ENCODE data around the gene PXDN. TPM values are rescaled to one million over a fixed set of nuclear protein-coding genes. Genes with fewer than 3 reads are reported as not detected.
"Not testable (repeated sequence)": the region's sequence is repeated elsewhere in the genome, so short reads cannot be mapped to it uniquely, and the experiment has no call there.

PXDN gene
- total and polyA plus RNA-seq, 9 of the 15 experiments (the other 6 are each of a cell fraction or from before 2014, with no cell fraction given) = 0.49 TPM; not detected in 8

GRCh38 chr2:1733298-1733697, 11.0 kb downstream of the PXDN start:
- POLR2A ChIA-PET; H2AFZ ChIP-seq (ENCODE audit: low read depth, low read length); BruUV-seq (replicated peaks); H4K20me1 ChIP-seq (replicated peaks; ENCODE audit: control insufficient read depth, insufficient read depth, low read length); FAIRE-seq; H3K4me3 ChIP-seq; DNase-seq (ENCODE audit: extremely low read depth in 1 of 4, low spot score in 3 of 4); H3K9me1 ChIP-seq (ENCODE audit: control insufficient read depth, insufficient read depth, low read length); H3K9me3 ChIP-seq (replicated peaks; ENCODE audit: control insufficient read depth, insufficient read depth, low read depth, low read length); in situ Hi-C loops (cut with MboI); H3K27ac ChIP-seq (ENCODE audit: extremely low read depth, low read depth, low read length); H3K79me2 ChIP-seq (ENCODE audit: control insufficient read depth, insufficient read depth, low read length); H3K9ac ChIP-seq (ENCODE audit: insufficient read depth in 1 of 2, low read depth in 2 of 2, low read length in 2 of 2); CTCF ChIA-PET (ENCODE audit: low intra/inter-chr PET ratio); ATAC-seq; H3K4me2 ChIP-seq (ENCODE audit: insufficient read depth, low read length); intact Hi-C loops (cut with micrococcal nuclease); H3K4me1 ChIP-seq (replicated peaks in 1 of 2; ENCODE audit: control insufficient read depth in 2 of 2, insufficient read depth in 2 of 2, low read length in 2 of 2); H3K36me3 ChIP-seq (ENCODE audit: control insufficient read depth, insufficient read depth, low read length): not testable (repeated sequence)
- WGBS (ENCODE audit: insufficient coverage, low coverage, missing lambda C conversion rate) = 2% methylated on average over 19 of the region's 19 CpGs
- H3K27me3 ChIP-seq (ENCODE audit: control insufficient read depth in 2 of 2, insufficient read depth in 2 of 2, low read length in 2 of 2) = peaks cover 2 to 20% of the 10 kb centered on the region in 2 experiments; a peak in 3 of 5 replicates

- no peak for FAIRE-seq
- TF ChIP-seq ZNF407 (IDR thresholded peaks at IDR 0.05; ENCODE audit: low read depth) = no peak
- no peak overlapping the region for H3K4me2 ChIP-seq (ENCODE audit: insufficient read depth, low read length)
- no peaks in the 10 kb centered on the region for H3K36me3 ChIP-seq (ENCODE audit: control insufficient read depth, insufficient read depth, low read length)
- no peak overlapping the region for H3K27ac ChIP-seq (ENCODE audit: extremely low read depth, low read depth, low read length)
- H3K9me3 ChIP-seq (replicated peaks; ENCODE audit: control insufficient read depth, insufficient read depth, low read depth, low read length) = no peaks in the 10 kb centered on the region
- ChIA-PET CTCF (ENCODE audit: low intra/inter-chr PET ratio) (interaction anchor here (0.6 kb wide), 1 partner anchor 188 kb away, joined by 3 read pairs; no protein-coding TSS in a partner anchor), POLR2A (interaction anchor here (0.6 to 0.8 kb wide), 2 partner anchors 93 to 108 kb away, joined by 3 to 4 read pairs; no protein-coding TSS in a partner anchor)
- H3K27me3 ChIP-seq (ENCODE audit: control insufficient read depth in 2 of 2, insufficient read depth in 2 of 2, low read length in 2 of 2) = peaks cover 2 to 31% of the 10 kb centered on the region in 2 experiments; a peak in 3 of 5 replicates
- no peak for DNase-seq (ENCODE audit: extremely low read depth in 1 of 4, low spot score in 3 of 4)
- H3K4me1 ChIP-seq (replicated peaks in 1 of 2; ENCODE audit: control insufficient read depth in 2 of 2, insufficient read depth in 2 of 2, low read length in 2 of 2) = no peaks in the 10 kb centered on the region
- H2AFZ ChIP-seq (ENCODE audit: low read depth, low read length) = no peak overlapping the region
- intact Hi-C loops (cut with micrococcal nuclease) = no loop called here
- H3K9me1 ChIP-seq (ENCODE audit: control insufficient read depth, insufficient read depth, low read length) = no peaks in the 10 kb centered on the region
- ATAC-seq = no peak
- in situ Hi-C loops (cut with MboI) = no loop called here
- no peak overlapping the region for H3K4me3 ChIP-seq
- WGBS (ENCODE audit: insufficient coverage, low coverage, missing lambda C conversion rate) = 3% methylated on average over 10 of the region's 10 CpGs
- no TSS peak for BruUV-seq (replicated peaks)
- no peaks in the 10 kb centered on the region for H3K79me2 ChIP-seq (ENCODE audit: control insufficient read depth, insufficient read depth, low read length)
- no peak overlapping the region for H3K9ac ChIP-seq (ENCODE audit: insufficient read depth in 1 of 2, low read depth in 2 of 2, low read length in 2 of 2)
- H4K20me1 ChIP-seq (replicated peaks; ENCODE audit: control insufficient read depth, insufficient read depth, low read length) = no peaks in the 10 kb centered on the region
Measured at GRCh38 chr2:1731963-1732768, 12.1 kb downstream of the PXDN start.

Data from K562 (cell line).